ENCODE results near the gene SPECC1L.
A peak's percentile ranks its signal among the peaks of the same experiment; 100 is the strongest.

The SPECC1L gene

GRCh38 chr22:24417901-24418641 is 147.4 kb downstream of the SPECC1L start:
- DNase-seq: no peak

DNA sequence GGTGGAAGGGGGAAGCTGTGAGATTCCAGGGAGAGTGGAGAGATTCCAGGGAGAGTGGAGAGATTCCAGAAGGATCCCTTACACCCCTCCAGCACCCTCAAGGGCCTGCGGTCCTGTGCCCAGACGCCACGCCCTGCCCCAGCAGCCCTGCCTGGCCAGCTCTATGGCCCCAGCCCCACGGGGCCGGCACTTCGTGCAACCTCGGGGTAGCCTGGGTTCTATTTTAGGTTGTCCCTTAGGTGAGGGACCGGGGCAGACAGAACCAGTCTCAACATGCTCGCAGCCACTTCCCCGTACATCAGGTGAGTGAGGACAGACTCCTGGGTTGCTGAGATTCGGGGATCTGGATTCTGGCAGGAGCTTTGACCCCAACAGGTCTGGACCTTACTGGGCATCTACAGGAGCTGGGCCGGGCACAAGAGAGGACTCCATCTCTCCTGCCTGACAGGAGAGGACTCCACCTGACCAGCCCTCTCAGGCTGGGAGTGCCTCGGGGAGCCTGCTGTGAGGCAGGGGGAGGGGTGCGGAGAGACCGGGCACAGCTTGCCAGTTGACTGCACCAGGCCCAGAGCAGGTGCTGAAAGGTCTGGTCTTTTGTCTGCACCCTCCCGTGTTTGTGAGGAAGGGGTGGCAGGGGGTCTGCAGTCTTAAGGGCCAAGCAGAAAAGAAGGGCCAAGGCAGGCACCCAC is 148.3 kb downstream of the SPECC1L start:
- DNase-seq: no peak

DNA sequence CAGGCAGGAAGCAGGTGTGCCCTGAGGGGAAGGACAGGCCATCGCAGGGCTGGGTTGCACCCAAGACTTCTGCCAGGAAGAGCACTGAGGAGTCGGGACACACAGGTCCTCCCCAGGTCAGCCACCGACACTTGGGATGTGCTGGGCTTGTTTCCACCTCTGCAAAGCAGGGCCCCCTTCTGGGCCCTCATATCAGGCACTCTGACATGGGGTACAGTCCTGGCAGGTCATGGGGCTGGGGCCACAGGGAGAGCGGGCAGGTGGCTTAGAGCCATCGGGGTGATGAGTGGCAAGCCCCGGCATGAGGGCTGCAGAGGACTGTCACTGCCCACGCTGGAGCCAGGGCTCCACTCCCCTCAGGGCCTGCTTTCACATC is 148.8 kb downstream of the SPECC1L start:
- DNase-seq: no peak

GRCh38 chr22:24420072-24420976 is 149.7 kb downstream of the SPECC1L start:
- DNase-seq: peak; percentile 10

DNA sequence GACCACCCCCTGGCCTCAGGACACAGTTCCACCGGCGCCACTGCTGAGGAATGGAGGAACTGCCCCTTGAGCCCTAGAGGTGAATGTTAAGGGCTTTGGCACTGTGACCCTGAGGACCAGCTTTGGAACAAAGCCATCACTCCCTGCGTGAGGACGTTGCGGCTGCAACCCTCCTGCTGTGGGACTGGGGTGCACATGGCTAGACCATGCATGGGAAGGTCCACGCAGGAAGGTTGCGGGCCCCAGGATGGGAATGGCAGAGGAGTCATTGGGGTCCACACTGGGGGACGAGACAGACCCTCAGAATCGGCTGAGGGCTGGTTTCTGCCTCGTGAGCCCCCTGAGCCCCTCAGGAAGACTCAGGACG is 150.3 kb downstream of the SPECC1L start:
- DNase-seq: no peak

- DNase-seq: no peak
Measured at GRCh38 chr22:24421428-24421931, 150.8 kb downstream of the SPECC1L start.

DNA sequence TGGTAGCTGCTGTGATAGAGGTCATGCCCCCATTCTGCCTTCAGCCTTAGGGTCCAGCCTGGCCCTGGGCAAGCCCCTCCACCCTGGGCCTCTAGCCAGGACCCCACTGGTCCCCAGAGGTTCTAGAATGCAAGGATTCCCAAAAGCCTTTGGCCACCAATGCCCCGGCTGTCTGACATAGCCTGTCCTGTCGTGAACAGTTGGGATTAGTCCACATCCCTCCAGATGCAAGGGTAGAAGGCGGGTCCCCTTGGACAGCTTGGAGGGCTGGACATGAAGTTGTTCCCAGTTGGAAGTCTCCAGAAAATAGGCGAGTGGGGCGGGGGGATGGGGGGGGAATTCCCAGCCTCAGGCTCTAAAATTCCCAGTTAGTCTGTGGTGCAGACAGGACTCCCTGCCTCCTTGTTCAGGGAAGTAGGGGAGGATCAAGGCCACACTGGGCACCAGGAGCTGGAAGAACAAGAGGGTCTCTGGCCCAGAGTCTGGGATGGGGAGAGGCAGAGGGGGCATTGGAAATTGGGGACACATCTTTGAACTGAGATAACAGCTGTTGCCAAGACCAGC is 151.6 kb downstream of the SPECC1L start:
- no peak for DNase-seq

- no peak for DNase-seq
Measured at GRCh38 chr22:24423519-24424000, 152.9 kb downstream of the SPECC1L start.

GRCh38 chr22:24424001-24424900 is 153.6 kb downstream of the SPECC1L start:
- DNase-seq: no peak

DNA sequence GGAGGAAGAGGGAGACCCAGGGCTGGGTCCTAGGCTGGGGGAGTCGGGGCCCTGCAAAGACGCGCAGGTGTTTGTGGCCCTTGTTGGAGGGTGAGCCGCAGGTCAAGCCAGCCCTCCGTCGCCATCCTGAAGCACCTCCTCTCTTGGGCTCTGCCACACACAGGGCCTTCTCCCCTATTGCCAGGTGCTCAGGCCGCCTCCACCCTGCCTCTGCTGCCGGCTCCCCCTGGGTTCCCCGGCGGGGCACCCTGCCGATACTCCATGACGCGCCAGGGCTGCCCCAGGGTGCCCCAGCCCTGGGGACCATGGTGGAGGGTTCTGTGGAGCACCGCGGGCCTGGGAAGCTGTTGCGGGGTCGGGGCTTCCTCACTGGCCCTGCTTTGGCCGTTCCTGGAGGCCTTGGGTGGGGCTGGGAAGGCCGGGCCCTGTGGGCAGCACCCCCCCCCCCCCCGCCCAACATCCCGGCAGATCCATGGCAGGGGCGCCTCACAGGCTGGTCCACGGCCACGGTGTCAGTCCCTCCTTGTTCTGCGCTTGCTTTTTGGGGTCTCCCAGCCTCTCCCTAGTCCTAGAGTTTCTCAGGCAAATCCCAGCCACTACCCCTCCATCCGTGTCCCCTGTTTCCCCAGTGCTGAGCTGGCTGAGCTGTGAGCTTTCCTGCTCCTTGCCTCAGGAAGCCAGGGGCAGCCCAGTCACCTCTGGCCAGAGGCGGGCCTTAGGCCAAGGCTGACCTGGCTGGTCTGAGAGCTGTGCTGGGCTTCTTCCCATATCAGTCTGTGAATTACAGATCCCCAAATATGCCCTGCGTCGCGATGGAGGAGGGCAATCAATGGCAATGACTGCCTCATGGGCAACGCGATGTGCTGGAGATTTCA is 154.5 kb downstream of the SPECC1L start:
- no peak for DNase-seq

DNA sequence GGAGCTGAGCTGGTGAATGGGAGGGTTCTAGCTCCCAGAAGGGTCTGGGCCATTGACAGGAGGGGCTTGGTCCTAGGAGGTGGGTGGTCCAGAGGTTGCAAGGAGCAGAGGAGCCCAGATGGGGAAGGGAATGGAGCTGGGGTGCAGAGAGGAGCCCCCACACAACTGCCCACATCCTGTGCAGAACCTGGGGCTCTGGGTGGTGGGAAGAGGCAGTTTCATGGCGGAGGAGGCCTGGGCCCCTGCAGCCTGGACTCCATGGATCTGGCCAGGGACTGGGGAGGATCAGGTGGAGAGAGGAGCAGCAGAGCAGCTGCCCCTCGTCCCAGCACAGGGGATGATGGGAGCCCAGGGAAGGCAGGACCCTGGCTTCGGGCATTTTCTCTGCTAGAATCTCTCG is 155.8 kb downstream of the SPECC1L start:
- DNase-seq: no peak

GRCh38 chr22:24426851-24427499 is 156.3 kb downstream of the SPECC1L start:
- no peak for DNase-seq

DNA sequence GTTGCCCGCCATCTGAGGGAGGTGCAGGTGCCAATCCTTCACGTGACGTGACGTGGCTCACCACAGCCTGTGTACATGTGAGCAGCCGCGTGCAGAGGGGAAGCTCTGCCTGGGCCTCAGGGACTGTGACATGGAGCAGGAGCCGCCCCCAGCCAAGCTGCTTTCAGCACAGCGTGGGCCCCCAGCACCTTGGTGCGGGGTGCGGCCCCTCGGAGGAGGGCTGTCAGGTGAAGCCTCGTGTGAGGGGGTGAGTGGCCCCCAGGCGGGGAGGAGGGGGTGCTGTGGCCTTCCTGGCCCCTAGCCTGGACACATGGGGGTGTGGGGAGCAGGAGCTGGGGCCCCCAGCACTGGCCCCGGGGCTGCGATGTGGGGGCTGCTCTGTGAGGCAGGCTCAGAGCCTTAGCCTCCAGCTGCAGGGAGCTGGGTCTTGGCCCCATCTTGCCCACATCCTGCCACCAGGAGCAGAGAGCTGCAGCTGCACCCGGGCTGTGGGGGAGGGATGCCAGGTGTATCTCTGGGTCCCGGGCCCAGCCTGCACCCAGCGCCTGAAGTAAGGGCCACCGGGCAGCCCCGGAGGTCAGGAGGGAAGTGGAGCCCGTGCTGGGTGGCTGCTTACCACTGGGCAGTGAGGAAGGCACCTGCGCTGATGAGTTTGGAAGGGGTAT is 157.0 kb downstream of the SPECC1L start, which contains the start of gene ADORA2A:
TSS of gene ADORA2A (plus strand) at position 100 of the 665 bp plus-strand sequence. CDS start 5,806 bp downstream, outside the sequence.
- no peak for DNase-seq

- no peak for DNase-seq
Measured at GRCh38 chr22:24428751-24429410, 158.2 kb downstream of the SPECC1L start.

DNA sequence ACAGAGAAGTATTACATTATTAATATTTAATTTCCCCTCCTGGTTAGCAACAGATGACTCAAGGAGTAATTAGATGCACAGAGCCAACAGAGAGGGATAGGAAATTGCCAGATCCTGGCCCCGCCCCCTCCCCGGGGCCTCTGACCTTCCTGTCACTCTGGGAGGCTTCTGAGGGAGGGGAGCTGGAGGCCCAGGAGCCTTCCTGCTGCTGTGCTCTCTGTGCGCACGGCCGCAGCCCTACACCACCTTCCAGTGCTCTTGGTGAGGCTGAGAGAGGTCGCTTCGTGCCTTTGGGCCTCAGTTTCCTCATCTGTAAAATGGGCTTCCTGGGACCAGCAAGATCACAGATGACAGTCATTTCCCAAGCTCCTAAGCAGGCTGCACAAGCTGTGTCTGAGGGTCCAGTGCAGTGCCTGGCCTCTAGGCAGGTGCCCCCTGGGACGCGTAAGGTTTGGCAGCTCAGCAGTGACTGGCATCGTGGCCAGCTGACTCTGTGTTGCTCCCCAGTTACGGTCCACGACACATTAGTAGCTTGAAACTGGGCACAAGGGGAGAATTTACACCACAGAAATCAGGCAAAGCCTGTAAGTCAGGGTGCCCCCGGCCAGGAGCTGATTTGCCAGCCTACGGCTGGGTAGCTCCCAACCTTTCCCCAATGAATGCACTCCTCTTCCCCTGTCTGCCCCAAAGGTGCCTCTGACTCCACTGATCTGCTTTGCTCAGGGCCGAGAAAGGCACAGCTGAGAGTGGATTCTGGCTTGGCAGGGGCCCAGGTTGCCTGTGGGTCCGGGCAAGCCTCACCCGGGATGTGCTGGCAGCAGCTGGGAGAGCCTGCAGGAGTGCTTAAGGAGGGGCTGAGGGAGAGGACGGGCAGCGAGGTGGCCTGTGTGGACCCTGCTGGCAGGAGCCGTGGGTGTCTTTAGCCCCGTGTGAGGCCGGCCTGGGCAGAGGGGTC is 159.1 kb downstream of the SPECC1L start:
- DNase-seq: no peak

- DNase-seq: no peak
Measured at GRCh38 chr22:24430431-24431308, 160.0 kb downstream of the SPECC1L start.

Measured in DMS153 (cell line).